K562 (cell line): ENCODE measurements around the gene ATG14. TPM values are rescaled to one million over a fixed set of nuclear protein-coding genes. Genes with fewer than 3 reads are reported as not detected.

Experiments
- CHD7 ChIP-seq: fragments of 200-600 bp; sonication (generic); IDR thresholded peaks from one replicate; pipeline ENCODE4 v1.6.1; 2012; ENCODE audit warnings: mild to moderate bottlenecking, low read depth, low read length, inconsistent platforms
- polyA plus RNA-seq, 8 experiments: library from polyadenylated mRNA; depleted of rRNA in 4 of 8; stranded (reverse) in 5 of 8; unstranded in 3 of 8; fragments of >200 nt; fragmentation: Nextera tagmentation in 2 of 8; fragmentation: Illumina TruSeq in 1 of 8; extraction: Ambion mirVana in 2 of 8; extraction: Trizol in 1 of 8; gene quantifications; 2 replicates each; pipeline versions ENCODE4 v1.2.1 to v1.2.3, GENCODE V29; 2011 to 2014; ENCODE audit warnings: inconsistent platforms in 1 of 8, missing spikeins in 1 of 8
- total RNA-seq, 7 experiments: library from RNA; depleted of rRNA in 6 of 7; stranded (reverse); fragments of >200 nt in 6 of 7; fragmentation: Illumina TruSeq in 2 of 7; extraction: Trizol in 2 of 7; gene quantifications; 2 replicates each; pipeline versions ENCODE4 v1.2.1 to v1.2.3, GENCODE V29; 2011 to 2021; ENCODE audit warnings: low replicate concordance in 1 of 7
- TF ChIP-seq, protein P1 (sequence below): fragments of 450-650 bp; IDR thresholded peaks from 2 replicates; pipeline ENCODE4 v1.7.0; 2016; ENCODE audit warnings: borderline replicate concordance
- TF ChIP-seq, protein P2 (sequence below), 3 experiments: IDR thresholded peaks in 2 of 3; conservative IDR thresholded peaks in 1 of 3; 2 replicates each; pipeline ENCODE4 v1.5.1; 2011 to 2012; ENCODE audit warnings: low read length in 3 of 3, mild to moderate bottlenecking in 3 of 3, control low read depth in 2 of 3, improper control_type of control experiment in 1 of 3, inconsistent platforms in 1 of 3, low read depth in 1 of 3, mixed read lengths in 1 of 3, moderate library complexity in 1 of 3; ENCODE audit not compliant: insufficient read depth in 2 of 3

Gene ATG14
- total and polyA plus RNA-seq, 9 of the 15 experiments (the other 6 are each of a cell fraction or from before 2014, with no cell fraction given): 0.55 to 4.2 (median 3.5) TPM

GRCh38 chr14:55446127-55446736 lies 34.6 kb upstream of the ATG14 start (continued):
- TF ChIP-seq, protein P1, sequence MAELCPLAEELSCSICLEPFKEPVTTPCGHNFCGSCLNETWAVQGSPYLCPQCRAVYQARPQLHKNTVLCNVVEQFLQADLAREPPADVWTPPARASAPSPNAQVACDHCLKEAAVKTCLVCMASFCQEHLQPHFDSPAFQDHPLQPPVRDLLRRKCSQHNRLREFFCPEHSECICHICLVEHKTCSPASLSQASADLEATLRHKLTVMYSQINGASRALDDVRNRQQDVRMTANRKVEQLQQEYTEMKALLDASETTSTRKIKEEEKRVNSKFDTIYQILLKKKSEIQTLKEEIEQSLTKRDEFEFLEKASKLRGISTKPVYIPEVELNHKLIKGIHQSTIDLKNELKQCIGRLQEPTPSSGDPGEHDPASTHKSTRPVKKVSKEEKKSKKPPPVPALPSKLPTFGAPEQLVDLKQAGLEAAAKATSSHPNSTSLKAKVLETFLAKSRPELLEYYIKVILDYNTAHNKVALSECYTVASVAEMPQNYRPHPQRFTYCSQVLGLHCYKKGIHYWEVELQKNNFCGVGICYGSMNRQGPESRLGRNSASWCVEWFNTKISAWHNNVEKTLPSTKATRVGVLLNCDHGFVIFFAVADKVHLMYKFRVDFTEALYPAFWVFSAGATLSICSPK: no peak
- TF ChIP-seq, protein P2, sequence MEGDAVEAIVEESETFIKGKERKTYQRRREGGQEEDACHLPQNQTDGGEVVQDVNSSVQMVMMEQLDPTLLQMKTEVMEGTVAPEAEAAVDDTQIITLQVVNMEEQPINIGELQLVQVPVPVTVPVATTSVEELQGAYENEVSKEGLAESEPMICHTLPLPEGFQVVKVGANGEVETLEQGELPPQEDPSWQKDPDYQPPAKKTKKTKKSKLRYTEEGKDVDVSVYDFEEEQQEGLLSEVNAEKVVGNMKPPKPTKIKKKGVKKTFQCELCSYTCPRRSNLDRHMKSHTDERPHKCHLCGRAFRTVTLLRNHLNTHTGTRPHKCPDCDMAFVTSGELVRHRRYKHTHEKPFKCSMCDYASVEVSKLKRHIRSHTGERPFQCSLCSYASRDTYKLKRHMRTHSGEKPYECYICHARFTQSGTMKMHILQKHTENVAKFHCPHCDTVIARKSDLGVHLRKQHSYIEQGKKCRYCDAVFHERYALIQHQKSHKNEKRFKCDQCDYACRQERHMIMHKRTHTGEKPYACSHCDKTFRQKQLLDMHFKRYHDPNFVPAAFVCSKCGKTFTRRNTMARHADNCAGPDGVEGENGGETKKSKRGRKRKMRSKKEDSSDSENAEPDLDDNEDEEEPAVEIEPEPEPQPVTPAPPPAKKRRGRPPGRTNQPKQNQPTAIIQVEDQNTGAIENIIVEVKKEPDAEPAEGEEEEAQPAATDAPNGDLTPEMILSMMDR (IDR thresholded peaks at IDR 0.05 in 2 of 3, conservative IDR thresholded peaks at IDR 0.05 in 1 of 3; ENCODE audit: insufficient read depth in 2 of 3, low read depth in 1 of 3, low read length in 3 of 3): peak; percentile 61 to 69 (median 67)
- TF ChIP-seq CHD7: no peak
